ENCODE measurements around the gene ZNF488.

Gene ZNF488

GRCh38 chr10:47360419-47361040 is 23.6 kb downstream of the ZNF488 start:
- no peak for DNase-seq (ENCODE audit: low read depth)
- H3K4me3 ChIP-seq (replicated peaks; ENCODE audit: low read depth, low read length): no peak overlapping the region
- no peak for TF ChIP-seq CTCF (IDR thresholded peaks at IDR 0.05; ENCODE audit: low read length, missing control alignments)

- no peak overlapping the region for H3K4me3 ChIP-seq (replicated peaks; ENCODE audit: low read depth, low read length)
- no peak for TF ChIP-seq CTCF (IDR thresholded peaks at IDR 0.05; ENCODE audit: low read length, missing control alignments)
- DNase-seq (ENCODE audit: low read depth): no peak
Measured at GRCh38 chr10:47359626-47360418, 24.3 kb downstream of the ZNF488 start.

GRCh38 chr10:47359101-47359500 is 25.0 kb downstream of the ZNF488 start:
- DNase-seq (ENCODE audit: low read depth): no peak
- no peak overlapping the region for H3K4me3 ChIP-seq (replicated peaks; ENCODE audit: low read depth, low read length)
- TF ChIP-seq CTCF (IDR thresholded peaks at IDR 0.05; ENCODE audit: low read length, missing control alignments): no peak

GRCh38 chr10:47358457-47358856 is 25.6 kb downstream of the ZNF488 start:
- no peak for DNase-seq (ENCODE audit: low read depth)
- TF ChIP-seq CTCF (IDR thresholded peaks at IDR 0.05; ENCODE audit: low read length, missing control alignments): no peak
- H3K4me3 ChIP-seq (replicated peaks; ENCODE audit: low read depth, low read length): no peak overlapping the region

- no peak overlapping the region for H3K4me3 ChIP-seq (replicated peaks; ENCODE audit: low read depth, low read length)
- no peak for DNase-seq (ENCODE audit: low read depth)
- TF ChIP-seq CTCF (IDR thresholded peaks at IDR 0.05; ENCODE audit: low read length, missing control alignments): no peak
Measured at GRCh38 chr10:47357911-47358310, 26.2 kb downstream of the ZNF488 start.

GRCh38 chr10:47357131-47357582 is 26.9 kb downstream of the ZNF488 start:
- DNase-seq (ENCODE audit: low read depth): no peak

More at GRCh38 chr10:47357131-47357582, 26.9 kb downstream of the ZNF488 start:
- no peak for TF ChIP-seq CTCF (IDR thresholded peaks at IDR 0.05; ENCODE audit: low read length, missing control alignments)
- H3K4me3 ChIP-seq (replicated peaks; ENCODE audit: low read depth, low read length): no peak overlapping the region
